ENCODE measurements around the gene GSK3B.

The GSK3B gene

GRCh38 chr3:120029749-120030148 lies 64.5 kb downstream of the GSK3B start:
- Histone ChIP-seq H4K8ac (ENCODE audit: low read depth, low read length) (no peak overlapping the region), H3K4ac (ENCODE audit: low read depth, low read length) (no peak overlapping the region), H3K27ac (ENCODE audit: low read depth, low read length) (no peak overlapping the region), H2BK120ac (ENCODE audit: low read depth, low read length) (no peak overlapping the region), H2BK15ac (replicated peaks; ENCODE audit: low read depth) (no peak overlapping the region), H3K27me3 (ENCODE audit: insufficient read depth, low read length, poor library complexity) (no peaks in the 10 kb centered on the region), H3K56ac (ENCODE audit: low read length) (no peak overlapping the region), H2BK5ac (ENCODE audit: low read length) (no peak overlapping the region), H3K79me1 (ENCODE audit: low read length) (peaks cover 22% of the 10 kb centered on the region), H3K79me2 (ENCODE audit: control insufficient read depth, insufficient read depth, low read length) (peaks cover 48% of the 10 kb centered on the region), H3K4me2 (ENCODE audit: low read length) (no peak overlapping the region), H3K4me1 (ENCODE audit: control insufficient read depth, low read depth, low read length) (peaks cover 8% of the 10 kb centered on the region), H3K9ac (ENCODE audit: low read length) (no peak overlapping the region), H3K23ac (ENCODE audit: low read length) (no peak overlapping the region), H3K4me3 (ENCODE audit: low read length) (no peak overlapping the region), H2AK5ac (ENCODE audit: low read length) (no peak overlapping the region), H3K36me3 (ENCODE audit: control insufficient read depth, insufficient read depth, low read length) (no peaks in the 10 kb centered on the region), H3K18ac (ENCODE audit: low read length) (no peak overlapping the region), H4K5ac (ENCODE audit: low read length) (no peak overlapping the region)
- DNase-seq, result no peak
- WGBS (ENCODE audit: extremely low coverage, insufficient coverage, low lambda C conversion rate), result no CpG with 5 or more reads among the region's 1 CpG

GRCh38 chr3:120028271-120029047 lies 65.8 kb downstream of the GSK3B start:
- H2AK5ac ChIP-seq (ENCODE audit: low read length), result no peak overlapping the region
- H3K4me3 ChIP-seq (ENCODE audit: low read length), result no peak overlapping the region
- H3K4ac ChIP-seq (ENCODE audit: low read depth, low read length), result no peak overlapping the region
- H4K5ac ChIP-seq (ENCODE audit: low read length), result no peak overlapping the region
- H3K79me2 ChIP-seq (ENCODE audit: control insufficient read depth, insufficient read depth, low read length), result peaks cover 55% of the 10 kb centered on the region
- no peak overlapping the region for H3K23ac ChIP-seq (ENCODE audit: low read length)
- WGBS (ENCODE audit: extremely low coverage, insufficient coverage, low lambda C conversion rate), result no CpG with 5 or more reads among the region's 13 CpGs
- no peak overlapping the region for H2BK5ac ChIP-seq (ENCODE audit: low read length)
- no peak overlapping the region for H3K9ac ChIP-seq (ENCODE audit: low read length)
- H3K79me1 ChIP-seq (ENCODE audit: low read length), result peaks cover 22% of the 10 kb centered on the region
- no peak overlapping the region for H3K27ac ChIP-seq (ENCODE audit: low read depth, low read length)
- DNase-seq, result peak; percentile 62
- H3K18ac ChIP-seq (ENCODE audit: low read length), result no peak overlapping the region
- H4K8ac ChIP-seq (ENCODE audit: low read depth, low read length), result no peak overlapping the region
- H3K4me1 ChIP-seq (ENCODE audit: control insufficient read depth, low read depth, low read length), result peaks cover 8% of the 10 kb centered on the region
- H3K4me2 ChIP-seq (ENCODE audit: low read length), result no peak overlapping the region
- no peak overlapping the region for H2BK15ac ChIP-seq (replicated peaks; ENCODE audit: low read depth)
- H3K56ac ChIP-seq (ENCODE audit: low read length), result peak overlapping the region; percentile 56
- H2BK120ac ChIP-seq (ENCODE audit: low read depth, low read length), result no peak overlapping the region
- H3K36me3 ChIP-seq (ENCODE audit: control insufficient read depth, insufficient read depth, low read length), result no peaks in the 10 kb centered on the region
- H3K27me3 ChIP-seq (ENCODE audit: insufficient read depth, low read length, poor library complexity), result no peaks in the 10 kb centered on the region

GRCh38 chr3:120027226-120027625 lies 67.0 kb downstream of the GSK3B start:
- Histone ChIP-seq H3K18ac (ENCODE audit: low read length) (no peak overlapping the region), H3K79me1 (ENCODE audit: low read length) (peaks cover 26% of the 10 kb centered on the region), H4K5ac (ENCODE audit: low read length) (no peak overlapping the region), H3K9ac (ENCODE audit: low read length) (no peak overlapping the region), H3K4ac (ENCODE audit: low read depth, low read length) (no peak overlapping the region), H3K4me1 (ENCODE audit: control insufficient read depth, low read depth, low read length) (peaks cover 13% of the 10 kb centered on the region), H3K4me2 (ENCODE audit: low read length) (no peak overlapping the region), H3K79me2 (ENCODE audit: control insufficient read depth, insufficient read depth, low read length) (peaks cover 61% of the 10 kb centered on the region), H3K56ac (ENCODE audit: low read length) (no peak overlapping the region), H2BK5ac (ENCODE audit: low read length) (no peak overlapping the region), H4K8ac (ENCODE audit: low read depth, low read length) (no peak overlapping the region), H2AK5ac (ENCODE audit: low read length) (no peak overlapping the region), H2BK120ac (ENCODE audit: low read depth, low read length) (no peak overlapping the region), H3K27ac (ENCODE audit: low read depth, low read length) (no peak overlapping the region), H3K36me3 (ENCODE audit: control insufficient read depth, insufficient read depth, low read length) (no peaks in the 10 kb centered on the region), H2BK15ac (replicated peaks; ENCODE audit: low read depth) (no peak overlapping the region), H3K23ac (ENCODE audit: low read length) (no peak overlapping the region), H3K27me3 (ENCODE audit: insufficient read depth, low read length, poor library complexity) (no peaks in the 10 kb centered on the region), H3K4me3 (ENCODE audit: low read length) (no peak overlapping the region)
- no peak for DNase-seq
- no CpG with 5 or more reads among the region's 4 CpGs for WGBS (ENCODE audit: extremely low coverage, insufficient coverage, low lambda C conversion rate)

- Histone ChIP-seq H3K9ac (ENCODE audit: low read length) (no peak overlapping the region), H3K27me3 (ENCODE audit: insufficient read depth, low read length, poor library complexity) (no peaks in the 10 kb centered on the region), H3K36me3 (ENCODE audit: control insufficient read depth, insufficient read depth, low read length) (no peaks in the 10 kb centered on the region), H4K5ac (ENCODE audit: low read length) (no peak overlapping the region), H2BK15ac (replicated peaks; ENCODE audit: low read depth) (no peak overlapping the region), H3K79me2 (ENCODE audit: control insufficient read depth, insufficient read depth, low read length) (peaks cover 63% of the 10 kb centered on the region), H2AK5ac (ENCODE audit: low read length) (no peak overlapping the region), H3K23ac (ENCODE audit: low read length) (no peak overlapping the region), H3K4me3 (ENCODE audit: low read length) (no peak overlapping the region), H3K4me2 (ENCODE audit: low read length) (no peak overlapping the region), H2BK5ac (ENCODE audit: low read length) (no peak overlapping the region), H3K79me1 (ENCODE audit: low read length) (peaks cover 23% of the 10 kb centered on the region), H3K4ac (ENCODE audit: low read depth, low read length) (no peak overlapping the region), H3K27ac (ENCODE audit: low read depth, low read length) (no peak overlapping the region), H2BK120ac (ENCODE audit: low read depth, low read length) (no peak overlapping the region), H3K18ac (ENCODE audit: low read length) (no peak overlapping the region), H4K8ac (ENCODE audit: low read depth, low read length) (no peak overlapping the region), H3K56ac (ENCODE audit: low read length) (no peak overlapping the region), H3K4me1 (ENCODE audit: control insufficient read depth, low read depth, low read length) (peaks cover 13% of the 10 kb centered on the region)
- WGBS (ENCODE audit: extremely low coverage, insufficient coverage, low lambda C conversion rate), result no CpG with 5 or more reads among the region's 2 CpGs
- DNase-seq, result no peak
These were observed 68.7 kb downstream of the GSK3B start for GRCh38 chr3:120025520-120025919.

- Histone ChIP-seq H3K56ac (ENCODE audit: low read length) (no peak overlapping the region), H3K36me3 (ENCODE audit: control insufficient read depth, insufficient read depth, low read length) (no peaks in the 10 kb centered on the region), H3K4me1 (ENCODE audit: control insufficient read depth, low read depth, low read length) (peaks cover 12% of the 10 kb centered on the region), H2BK120ac (ENCODE audit: low read depth, low read length) (no peak overlapping the region), H3K23ac (ENCODE audit: low read length) (no peak overlapping the region), H3K79me1 (ENCODE audit: low read length) (peaks cover 19% of the 10 kb centered on the region), H3K4me2 (ENCODE audit: low read length) (no peak overlapping the region), H2BK5ac (ENCODE audit: low read length) (no peak overlapping the region), H3K4ac (ENCODE audit: low read depth, low read length) (no peak overlapping the region), H3K27me3 (ENCODE audit: insufficient read depth, low read length, poor library complexity) (no peaks in the 10 kb centered on the region), H3K9ac (ENCODE audit: low read length) (no peak overlapping the region), H3K27ac (ENCODE audit: low read depth, low read length) (no peak overlapping the region), H2BK15ac (replicated peaks; ENCODE audit: low read depth) (no peak overlapping the region), H4K5ac (ENCODE audit: low read length) (no peak overlapping the region), H3K4me3 (ENCODE audit: low read length) (no peak overlapping the region), H4K8ac (ENCODE audit: low read depth, low read length) (no peak overlapping the region), H2AK5ac (ENCODE audit: low read length) (no peak overlapping the region), H3K18ac (ENCODE audit: low read length) (no peak overlapping the region), H3K79me2 (ENCODE audit: control insufficient read depth, insufficient read depth, low read length) (peaks cover 59% of the 10 kb centered on the region)
- no CpG with 5 or more reads among the region's 1 CpG for WGBS (ENCODE audit: extremely low coverage, insufficient coverage, low lambda C conversion rate)
- DNase-seq, result no peak
These were observed 70.1 kb downstream of the GSK3B start for GRCh38 chr3:120024103-120024502.

- H3K9ac ChIP-seq (ENCODE audit: low read length), result no peak overlapping the region
- H3K4me2 ChIP-seq (ENCODE audit: low read length), result no peak overlapping the region
- H3K27me3 ChIP-seq (ENCODE audit: insufficient read depth, low read length, poor library complexity), result no peaks in the 10 kb centered on the region
- no peak overlapping the region for H3K56ac ChIP-seq (ENCODE audit: low read length)
- H3K79me1 ChIP-seq (ENCODE audit: low read length), result peaks cover 14% of the 10 kb centered on the region
- no peak overlapping the region for H2BK5ac ChIP-seq (ENCODE audit: low read length)
- no peaks in the 10 kb centered on the region for H3K36me3 ChIP-seq (ENCODE audit: control insufficient read depth, insufficient read depth, low read length)
- no peak overlapping the region for H3K4ac ChIP-seq (ENCODE audit: low read depth, low read length)
- H3K23ac ChIP-seq (ENCODE audit: low read length), result no peak overlapping the region
- H3K4me1 ChIP-seq (ENCODE audit: control insufficient read depth, low read depth, low read length), result peaks cover 5% of the 10 kb centered on the region
- no peak overlapping the region for H3K18ac ChIP-seq (ENCODE audit: low read length)
- H2BK15ac ChIP-seq (replicated peaks; ENCODE audit: low read depth), result no peak overlapping the region
- no peak overlapping the region for H3K27ac ChIP-seq (ENCODE audit: low read depth, low read length)
- DNase-seq, result peak; percentile 14
- no peak overlapping the region for H4K8ac ChIP-seq (ENCODE audit: low read depth, low read length)
- no peak overlapping the region for H3K4me3 ChIP-seq (ENCODE audit: low read length)
- no peak overlapping the region for H2AK5ac ChIP-seq (ENCODE audit: low read length)
- no CpG with 5 or more reads among the region's 2 CpGs for WGBS (ENCODE audit: extremely low coverage, insufficient coverage, low lambda C conversion rate)
- H2BK120ac ChIP-seq (ENCODE audit: low read depth, low read length), result no peak overlapping the region
- H4K5ac ChIP-seq (ENCODE audit: low read length), result no peak overlapping the region
- peaks cover 54% of the 10 kb centered on the region for H3K79me2 ChIP-seq (ENCODE audit: control insufficient read depth, insufficient read depth, low read length)
These were observed 71.5 kb downstream of the GSK3B start for GRCh38 chr3:120022729-120023128.
